ENCODE data around the gene CCDC106. TPM values are rescaled to one million over a fixed set of nuclear protein-coding genes. Genes with fewer than 3 reads are reported as not detected.

The CCDC106 gene
- total and polyA plus RNA-seq, 2 experiments from 2014 or later, result 12.0 to 15.2 TPM

DNA sequence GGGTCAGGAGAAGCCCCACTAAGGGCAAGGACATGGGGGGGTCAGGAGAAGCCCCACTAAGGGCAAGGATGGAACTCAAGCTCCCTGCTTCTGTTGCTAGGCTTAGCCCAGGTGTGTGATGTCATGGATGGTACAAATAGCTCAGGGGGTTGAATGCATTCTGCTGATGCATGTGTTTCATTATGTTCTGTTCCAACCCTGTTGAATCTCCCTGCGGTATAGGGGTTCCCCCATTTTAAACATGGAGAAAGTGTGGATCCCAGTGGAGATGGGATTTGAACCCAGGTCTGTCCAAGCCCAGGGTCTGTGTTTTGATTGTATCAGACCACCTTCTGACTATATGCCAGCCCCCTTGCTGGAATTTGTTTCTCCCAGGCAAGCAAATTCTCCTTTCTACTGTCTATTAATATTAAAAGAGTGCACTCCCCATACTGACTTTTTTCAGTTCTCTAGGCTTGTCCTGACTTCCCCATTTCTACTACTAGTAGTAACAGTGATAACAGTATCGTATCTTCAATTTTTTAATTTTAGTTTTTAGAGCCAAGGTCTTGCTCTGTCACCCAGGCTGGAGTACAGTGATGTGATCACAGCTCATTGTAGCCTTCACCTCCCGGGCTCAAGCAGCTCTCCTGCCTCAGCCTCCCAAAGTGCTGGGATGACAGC, 35.9 kb upstream of the CCDC106 start:
- H3K27me3 ChIP-seq (replicated peaks; ENCODE audit: insufficient read depth), result no peaks in the 10 kb centered on the region
- no peak overlapping the region for H3K27ac ChIP-seq
- in situ Hi-C loops (cut with MboI), result no loop called here
- WGBS, 2 experiments (ENCODE audit: low coverage in 1 of 2, low lambda C conversion rate in 2 of 2, missing lambda C conversion rate in 2 of 2), result 88 to 95% methylated on average over 3 of the region's 3 CpGs
- no peaks in the 10 kb centered on the region; the same call in 1 of the 2 replicates for H4K20me1 ChIP-seq (ENCODE audit: insufficient read depth)
- H2AFZ ChIP-seq, result no peak overlapping the region
- H3K9me3 ChIP-seq (ENCODE audit: low read depth), result no peaks in the 10 kb centered on the region
- no peak for DNase-seq
- H3K36me3 ChIP-seq (ENCODE audit: low read depth), result peaks cover 17% of the 10 kb centered on the region; the same call in 1 of the 2 replicates
- peaks cover 60% of the 10 kb centered on the region for H3K79me2 ChIP-seq (ENCODE audit: insufficient read depth)
- H3K4me2 ChIP-seq (ENCODE audit: unreplicated experiment), result no peak overlapping the region
- no peak for TF ChIP-seq EZH2phosphoT487 (IDR thresholded peaks at IDR 0.05; ENCODE audit: insufficient read depth, low read depth)
- no peak for TF ChIP-seq EZH2 (IDR thresholded peaks at IDR 0.05; ENCODE audit: insufficient read depth, poor library complexity, severe bottlenecking)
- H3F3A ChIP-seq (ENCODE audit: insufficient read depth), result no peaks in the 10 kb centered on the region
- H3K9ac ChIP-seq, result no peak overlapping the region
- no peaks in the 10 kb centered on the region for H3K4me1 ChIP-seq (ENCODE audit: insufficient read depth)
- H3K4me3 ChIP-seq, result no peak overlapping the region
- no peaks in the 10 kb centered on the region for H3K9me2 ChIP-seq (ENCODE audit: insufficient read depth)

DNA sequence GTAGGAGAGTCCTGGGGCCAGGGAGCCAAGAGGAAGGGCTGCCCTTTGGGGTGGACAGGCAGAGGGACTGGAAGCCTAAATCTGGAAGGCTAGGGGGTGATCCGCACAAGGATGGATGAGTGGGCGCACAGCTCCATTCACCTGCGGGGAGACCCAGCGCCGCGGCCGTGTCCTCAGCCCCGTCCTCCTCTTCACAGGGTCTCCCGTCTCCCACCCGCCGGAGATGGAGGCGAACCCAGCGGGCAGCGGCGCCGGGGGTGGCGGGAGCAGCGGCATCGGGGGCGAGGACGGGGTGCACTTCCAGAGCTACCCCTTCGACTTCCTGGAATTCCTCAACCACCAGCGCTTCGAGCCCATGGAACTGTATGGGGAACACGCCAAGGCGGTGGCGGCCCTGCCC, 34.6 kb upstream of the CCDC106 start:
- in situ Hi-C loops (cut with MboI), result no loop called here
- H3K27ac ChIP-seq, result no peak overlapping the region
- H2AFZ ChIP-seq, result no peak overlapping the region
- no peaks in the 10 kb centered on the region for H3K9me2 ChIP-seq (ENCODE audit: insufficient read depth)
- H3K27me3 ChIP-seq (replicated peaks; ENCODE audit: insufficient read depth), result no peaks in the 10 kb centered on the region
- H3F3A ChIP-seq (ENCODE audit: insufficient read depth), result no peaks in the 10 kb centered on the region
- no peaks in the 10 kb centered on the region for H4K20me1 ChIP-seq (ENCODE audit: insufficient read depth)
- no peak overlapping the region for H3K9ac ChIP-seq
- WGBS, 2 experiments (ENCODE audit: low coverage in 1 of 2, low lambda C conversion rate in 2 of 2, missing lambda C conversion rate in 2 of 2), result 94 to 96% methylated on average over 13 to 27 of the region's 27 CpGs
- DNase-seq, result no peak
- H3K4me1 ChIP-seq (ENCODE audit: insufficient read depth), result no peaks in the 10 kb centered on the region
- H3K9me3 ChIP-seq (ENCODE audit: low read depth), result no peaks in the 10 kb centered on the region
- H3K4me3 ChIP-seq, result no peak overlapping the region
- peaks cover 48% of the 10 kb centered on the region for H3K79me2 ChIP-seq (ENCODE audit: insufficient read depth)
- no peak for TF ChIP-seq EZH2phosphoT487 (IDR thresholded peaks at IDR 0.05; ENCODE audit: insufficient read depth, low read depth)
- TF ChIP-seq EZH2 (IDR thresholded peaks at IDR 0.05; ENCODE audit: insufficient read depth, poor library complexity, severe bottlenecking), result no peak
- peaks cover 17% of the 10 kb centered on the region; the same call in 1 of the 2 replicates for H3K36me3 ChIP-seq (ENCODE audit: low read depth)
- no peak overlapping the region for H3K4me2 ChIP-seq (ENCODE audit: unreplicated experiment)

DNA sequence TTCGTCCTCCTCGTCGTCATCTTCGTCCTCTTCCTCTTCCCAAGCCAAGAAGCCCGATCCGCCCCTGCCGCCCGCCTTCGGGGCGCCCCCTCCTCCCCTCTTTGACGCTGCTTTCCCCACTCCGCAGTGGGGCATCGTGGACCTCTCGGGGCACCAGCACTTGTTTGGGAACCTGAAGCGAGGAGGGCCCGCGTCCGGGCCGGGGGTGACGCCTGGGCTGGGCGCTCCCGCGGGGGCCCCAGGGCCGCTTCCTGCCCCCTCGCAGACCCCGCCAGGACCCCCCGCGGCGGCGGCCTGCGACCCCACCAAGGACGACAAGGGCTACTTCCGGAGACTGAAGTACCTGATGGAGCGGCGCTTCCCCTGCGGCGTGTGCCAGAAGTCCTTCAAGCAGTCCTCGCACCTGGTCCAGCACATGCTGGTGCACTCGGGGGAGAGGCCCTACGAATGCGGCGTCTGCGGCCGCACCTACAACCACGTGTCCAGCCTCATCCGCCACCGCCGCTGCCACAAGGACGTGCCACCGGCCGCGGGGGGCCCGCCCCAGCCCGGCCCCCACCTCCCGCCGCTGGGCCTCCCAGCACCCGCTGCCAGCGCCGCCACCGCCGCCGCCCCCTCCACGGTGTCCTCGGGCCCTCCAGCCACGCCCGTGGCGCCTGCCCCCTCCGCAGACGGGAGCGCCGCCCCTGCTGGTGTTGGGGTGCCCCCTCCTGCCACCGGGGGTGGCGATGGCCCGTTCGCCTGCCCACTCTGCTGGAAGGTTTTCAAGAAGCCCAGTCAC, 33.9 kb upstream of the CCDC106 start:
- TF ChIP-seq EZH2phosphoT487 (IDR thresholded peaks at IDR 0.05; ENCODE audit: insufficient read depth, low read depth) (no peak), EZH2 (IDR thresholded peaks at IDR 0.05; ENCODE audit: insufficient read depth, poor library complexity, severe bottlenecking) (no peak)
- no peak overlapping the region for H3K4me2 ChIP-seq (ENCODE audit: unreplicated experiment)
- H3K79me2 ChIP-seq (ENCODE audit: insufficient read depth), result peaks cover 40% of the 10 kb centered on the region
- H3K4me3 ChIP-seq, result no peak overlapping the region
- H4K20me1 ChIP-seq (ENCODE audit: insufficient read depth), result no peaks in the 10 kb centered on the region
- no peaks in the 10 kb centered on the region for H3K4me1 ChIP-seq (ENCODE audit: insufficient read depth)
- H3K9me3 ChIP-seq (ENCODE audit: low read depth), result no peaks in the 10 kb centered on the region
- no peak overlapping the region for H3K9ac ChIP-seq
- 95 to 96% methylated on average over 16 to 75 of the region's 75 CpGs for WGBS, 2 experiments (ENCODE audit: low coverage in 1 of 2, low lambda C conversion rate in 2 of 2, missing lambda C conversion rate in 2 of 2)
- H3K27ac ChIP-seq, result no peak overlapping the region
- H3F3A ChIP-seq (ENCODE audit: insufficient read depth), result peaks cover under 1% of the 10 kb centered on the region; the same call in 1 of the 2 replicates
- H3K27me3 ChIP-seq (replicated peaks; ENCODE audit: insufficient read depth), result no peaks in the 10 kb centered on the region
- in situ Hi-C loops (cut with MboI), result no loop called here
- H3K36me3 ChIP-seq (ENCODE audit: low read depth), result peaks cover 15% of the 10 kb centered on the region; the same call in 1 of the 2 replicates
- H3K9me2 ChIP-seq (ENCODE audit: insufficient read depth), result no peaks in the 10 kb centered on the region
- no peak for DNase-seq
- no peak overlapping the region for H2AFZ ChIP-seq

DNA sequence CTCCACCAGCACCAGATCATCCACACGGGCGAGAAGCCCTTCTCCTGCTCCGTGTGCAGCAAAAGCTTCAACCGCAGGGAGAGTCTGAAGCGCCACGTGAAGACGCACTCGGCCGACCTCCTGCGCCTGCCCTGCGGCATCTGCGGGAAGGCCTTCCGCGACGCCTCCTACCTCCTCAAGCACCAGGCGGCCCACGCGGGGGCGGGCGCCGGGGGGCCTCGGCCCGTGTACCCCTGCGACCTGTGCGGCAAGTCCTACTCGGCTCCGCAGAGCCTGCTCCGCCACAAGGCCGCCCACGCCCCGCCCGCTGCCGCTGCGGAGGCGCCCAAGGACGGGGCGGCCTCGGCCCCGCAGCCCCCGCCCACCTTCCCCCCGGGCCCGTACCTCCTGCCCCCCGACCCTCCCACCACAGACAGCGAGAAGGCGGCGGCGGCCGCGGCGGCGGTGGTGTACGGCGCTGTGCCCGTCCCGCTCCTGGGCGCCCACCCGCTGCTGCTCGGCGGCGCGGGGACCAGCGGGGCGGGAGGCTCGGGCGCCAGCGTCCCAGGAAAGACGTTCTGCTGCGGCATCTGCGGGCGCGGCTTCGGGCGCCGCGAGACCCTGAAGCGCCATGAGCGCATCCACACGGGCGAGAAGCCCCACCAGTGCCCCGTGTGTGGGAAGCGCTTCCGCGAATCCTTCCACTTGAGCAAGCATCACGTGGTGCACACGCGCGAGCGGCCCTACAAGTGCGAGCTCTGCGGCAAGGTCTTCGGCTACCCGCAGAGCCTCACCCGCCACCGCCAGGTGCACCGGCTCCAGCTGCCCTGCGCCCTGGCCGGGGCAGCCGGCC, 33.1 kb upstream of the CCDC106 start:
- Histone ChIP-seq H3K9me2 (ENCODE audit: insufficient read depth) (no peaks in the 10 kb centered on the region), H3K79me2 (ENCODE audit: insufficient read depth) (peaks cover 32% of the 10 kb centered on the region), H3K36me3 (ENCODE audit: low read depth) (peaks cover 7% of the 10 kb centered on the region; the same call in 1 of the 2 replicates), H3K4me2 (ENCODE audit: unreplicated experiment) (no peak overlapping the region), H3K4me3 (no peak overlapping the region), H3K9me3 (ENCODE audit: low read depth) (no peaks in the 10 kb centered on the region), H3K9ac (no peak overlapping the region), H3F3A (ENCODE audit: insufficient read depth) (peaks cover 8% of the 10 kb centered on the region; the same call in 1 of the 2 replicates), H4K20me1 (ENCODE audit: insufficient read depth) (no peaks in the 10 kb centered on the region), H2AFZ (no peak overlapping the region), H3K27me3 (replicated peaks; ENCODE audit: insufficient read depth) (no peaks in the 10 kb centered on the region), H3K27ac (no peak overlapping the region), H3K4me1 (ENCODE audit: insufficient read depth) (no peaks in the 10 kb centered on the region)
- TF ChIP-seq EZH2phosphoT487 (IDR thresholded peaks at IDR 0.05; ENCODE audit: insufficient read depth, low read depth) (no peak), EZH2 (IDR thresholded peaks at IDR 0.05; ENCODE audit: insufficient read depth, poor library complexity, severe bottlenecking) (no peak)
- WGBS, 2 experiments (ENCODE audit: low coverage in 1 of 2, low lambda C conversion rate in 2 of 2, missing lambda C conversion rate in 2 of 2), result 96 to 97% methylated on average over 62 to 98 of the region's 98 CpGs
- no peak for DNase-seq
- in situ Hi-C loops (cut with MboI), result no loop called here

Measured in GM23248 (cell line).